Measurements from ENCODE around the gene PPP2R2B.
A peak's percentile ranks its signal among the peaks of the same experiment; 100 is the strongest.

The PPP2R2B gene

GRCh38 chr5:146707316-146707715, 171.2 kb downstream of the PPP2R2B start:
- DNase-seq (ENCODE audit: insufficient read length, low spot score): no peak
- TF ChIP-seq, protein P1, sequence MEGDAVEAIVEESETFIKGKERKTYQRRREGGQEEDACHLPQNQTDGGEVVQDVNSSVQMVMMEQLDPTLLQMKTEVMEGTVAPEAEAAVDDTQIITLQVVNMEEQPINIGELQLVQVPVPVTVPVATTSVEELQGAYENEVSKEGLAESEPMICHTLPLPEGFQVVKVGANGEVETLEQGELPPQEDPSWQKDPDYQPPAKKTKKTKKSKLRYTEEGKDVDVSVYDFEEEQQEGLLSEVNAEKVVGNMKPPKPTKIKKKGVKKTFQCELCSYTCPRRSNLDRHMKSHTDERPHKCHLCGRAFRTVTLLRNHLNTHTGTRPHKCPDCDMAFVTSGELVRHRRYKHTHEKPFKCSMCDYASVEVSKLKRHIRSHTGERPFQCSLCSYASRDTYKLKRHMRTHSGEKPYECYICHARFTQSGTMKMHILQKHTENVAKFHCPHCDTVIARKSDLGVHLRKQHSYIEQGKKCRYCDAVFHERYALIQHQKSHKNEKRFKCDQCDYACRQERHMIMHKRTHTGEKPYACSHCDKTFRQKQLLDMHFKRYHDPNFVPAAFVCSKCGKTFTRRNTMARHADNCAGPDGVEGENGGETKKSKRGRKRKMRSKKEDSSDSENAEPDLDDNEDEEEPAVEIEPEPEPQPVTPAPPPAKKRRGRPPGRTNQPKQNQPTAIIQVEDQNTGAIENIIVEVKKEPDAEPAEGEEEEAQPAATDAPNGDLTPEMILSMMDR (IDR thresholded peaks at IDR 0.05; ENCODE audit: insufficient read depth, missing control alignments): no peak
- no peak for FAIRE-seq

DNA sequence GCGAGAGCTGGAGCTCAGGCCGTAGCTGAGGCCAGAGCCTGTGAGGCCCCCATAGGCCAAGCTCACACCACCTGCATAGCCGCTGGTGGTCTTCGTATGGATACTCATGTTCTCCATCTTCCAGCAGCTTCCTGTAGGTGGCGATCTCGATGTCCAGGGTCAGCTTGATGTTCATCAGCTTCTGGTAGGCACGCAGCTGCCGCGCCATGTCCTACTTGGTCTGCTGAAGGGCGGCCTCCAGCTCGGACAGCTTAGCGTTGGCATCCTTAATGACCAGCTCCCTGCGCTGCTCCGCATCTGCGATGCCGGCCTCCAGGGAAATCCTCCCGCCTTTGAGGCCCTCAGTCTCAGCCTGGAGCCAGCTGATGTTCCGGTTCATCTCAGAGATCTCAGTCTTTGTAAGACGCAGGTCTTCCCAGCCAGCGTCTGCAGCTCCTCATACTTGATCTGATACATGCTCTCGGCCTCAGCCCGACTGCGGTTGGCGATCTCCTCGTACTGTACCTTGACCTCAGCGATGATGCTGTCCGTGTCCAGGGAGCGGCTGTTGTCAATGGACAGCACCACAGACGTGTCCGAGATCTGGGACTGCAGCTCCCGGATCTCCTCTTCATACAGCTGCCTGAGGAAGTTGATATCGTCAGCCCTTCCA, 172.1 kb downstream of the PPP2R2B start:
- TF ChIP-seq, protein P1 (IDR thresholded peaks at IDR 0.05; ENCODE audit: insufficient read depth, missing control alignments): no peak
- FAIRE-seq: no peak
- no peak for DNase-seq (ENCODE audit: insufficient read length, low spot score)

- DNase-seq (ENCODE audit: insufficient read length, low spot score) (no peak), FAIRE-seq (no peak)
- TF ChIP-seq, protein P1 (IDR thresholded peaks at IDR 0.05; ENCODE audit: insufficient read depth, missing control alignments): no peak
These were observed 173.4 kb downstream of the PPP2R2B start for GRCh38 chr5:146704949-146705665.

DNA sequence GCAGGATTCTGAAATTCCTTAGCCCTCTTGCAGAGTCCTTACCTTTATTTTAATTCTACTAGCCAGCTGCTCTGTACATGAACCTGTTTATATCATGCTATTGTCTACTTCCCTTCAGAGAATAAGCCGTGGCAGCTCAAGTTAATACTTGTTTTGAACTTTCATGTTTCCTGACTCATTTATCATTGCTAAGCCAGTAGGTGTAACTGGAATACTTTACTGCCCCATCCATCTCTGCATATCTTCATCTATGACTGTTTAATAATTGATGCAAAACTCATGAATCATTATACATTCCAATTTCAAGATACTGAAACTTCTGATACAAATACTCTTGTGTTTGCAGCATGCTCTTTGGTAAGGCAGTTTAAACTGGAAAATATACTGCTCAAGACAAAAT, 174.7 kb downstream of the PPP2R2B start:
- FAIRE-seq: no peak
- TF ChIP-seq, protein P1 (IDR thresholded peaks at IDR 0.05; ENCODE audit: insufficient read depth, missing control alignments): no peak

GRCh38 chr5:146703499-146703898, 175.1 kb downstream of the PPP2R2B start:
- DNase-seq (ENCODE audit: insufficient read length, low spot score) (no peak), FAIRE-seq (no peak)
- TF ChIP-seq, protein P1 (IDR thresholded peaks at IDR 0.05; ENCODE audit: insufficient read depth, missing control alignments): no peak

More for the DNA sequence above, 174.7 kb downstream of the PPP2R2B start:
- DNase-seq (ENCODE audit: insufficient read length, low spot score): no peak

- TF ChIP-seq, protein P1 (IDR thresholded peaks at IDR 0.05; ENCODE audit: insufficient read depth, missing control alignments): no peak
- peak; percentile 77 for FAIRE-seq
- no peak for DNase-seq (ENCODE audit: insufficient read length, low spot score)
These were observed 178.7 kb downstream of the PPP2R2B start for GRCh38 chr5:146699664-146700418.
